ENCODE measurements around the gene TGFBRAP1.

The TGFBRAP1 gene

DNA sequence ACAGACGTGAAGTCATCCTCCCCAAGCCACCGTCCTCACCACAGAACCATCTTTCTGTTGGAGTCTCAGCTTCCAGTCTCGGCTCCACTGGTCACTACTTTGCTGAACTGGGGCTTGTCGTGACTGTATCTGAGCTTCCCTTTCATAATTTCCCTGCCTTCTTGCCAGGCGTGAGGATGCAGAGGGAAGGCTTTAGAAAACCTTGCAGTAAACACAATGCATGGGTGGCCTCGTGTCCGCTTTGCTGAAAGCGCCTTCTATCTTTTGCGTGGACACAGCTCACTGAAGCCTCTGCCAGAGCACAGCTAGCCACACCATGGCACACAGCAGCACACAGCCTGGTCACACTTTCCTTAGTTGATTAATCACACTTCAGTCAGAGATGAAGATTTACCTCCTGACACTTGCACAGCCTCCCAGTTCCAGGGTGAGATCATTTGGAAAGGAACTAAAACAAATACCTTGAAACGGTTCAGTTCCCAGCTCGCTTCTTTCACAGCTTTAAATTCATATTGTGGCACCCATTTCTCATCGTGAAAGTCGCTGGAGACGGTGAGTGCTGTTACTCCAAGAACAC is 90.8 kb downstream of the TGFBRAP1 start:
- no peak for DNase-seq (ENCODE audit: low read depth)
- TF ChIP-seq, protein P1, sequence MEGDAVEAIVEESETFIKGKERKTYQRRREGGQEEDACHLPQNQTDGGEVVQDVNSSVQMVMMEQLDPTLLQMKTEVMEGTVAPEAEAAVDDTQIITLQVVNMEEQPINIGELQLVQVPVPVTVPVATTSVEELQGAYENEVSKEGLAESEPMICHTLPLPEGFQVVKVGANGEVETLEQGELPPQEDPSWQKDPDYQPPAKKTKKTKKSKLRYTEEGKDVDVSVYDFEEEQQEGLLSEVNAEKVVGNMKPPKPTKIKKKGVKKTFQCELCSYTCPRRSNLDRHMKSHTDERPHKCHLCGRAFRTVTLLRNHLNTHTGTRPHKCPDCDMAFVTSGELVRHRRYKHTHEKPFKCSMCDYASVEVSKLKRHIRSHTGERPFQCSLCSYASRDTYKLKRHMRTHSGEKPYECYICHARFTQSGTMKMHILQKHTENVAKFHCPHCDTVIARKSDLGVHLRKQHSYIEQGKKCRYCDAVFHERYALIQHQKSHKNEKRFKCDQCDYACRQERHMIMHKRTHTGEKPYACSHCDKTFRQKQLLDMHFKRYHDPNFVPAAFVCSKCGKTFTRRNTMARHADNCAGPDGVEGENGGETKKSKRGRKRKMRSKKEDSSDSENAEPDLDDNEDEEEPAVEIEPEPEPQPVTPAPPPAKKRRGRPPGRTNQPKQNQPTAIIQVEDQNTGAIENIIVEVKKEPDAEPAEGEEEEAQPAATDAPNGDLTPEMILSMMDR (conservative IDR thresholded peaks at IDR 0.05; ENCODE audit: low read length): no peak
- H3K4me3 ChIP-seq (ENCODE audit: low read length): no peak overlapping the region

DNA sequence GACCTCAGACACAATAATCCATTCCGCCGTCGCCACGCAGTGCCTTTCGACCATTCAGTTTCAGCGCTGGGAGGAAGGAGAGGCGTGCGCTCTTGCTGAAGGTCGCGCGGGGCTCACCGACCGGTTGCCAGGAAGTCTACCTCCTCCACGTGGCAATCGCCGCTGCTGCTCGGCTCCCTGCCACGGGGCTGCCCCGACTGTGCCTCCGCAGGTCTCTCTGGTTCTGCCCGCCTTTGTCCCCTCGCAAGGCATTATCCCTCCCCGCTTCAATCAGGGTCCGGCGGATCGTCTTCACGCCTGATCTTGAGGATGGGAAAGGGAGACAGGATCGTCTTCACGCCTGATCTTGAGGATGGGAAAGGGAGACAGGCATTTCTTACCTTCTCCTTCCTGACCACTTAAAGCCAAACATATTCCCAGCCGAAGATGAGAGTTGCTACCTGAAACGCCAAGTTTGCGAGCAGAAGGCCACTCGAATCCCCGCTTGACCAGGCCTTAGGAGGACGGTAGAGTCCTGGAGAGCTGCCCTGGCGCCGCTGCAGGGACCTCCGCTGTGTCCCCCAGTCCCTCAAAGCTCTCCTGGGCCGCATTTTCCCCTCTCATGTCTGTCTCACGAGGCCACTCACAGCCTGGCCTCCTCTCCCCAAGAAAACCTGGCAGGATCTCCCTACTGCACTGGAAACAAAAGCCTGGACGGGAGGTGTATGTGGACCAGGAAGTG is 92.3 kb downstream of the TGFBRAP1 start:
- no peak for DNase-seq (ENCODE audit: low read depth)
- TF ChIP-seq, protein P1 (conservative IDR thresholded peaks at IDR 0.05; ENCODE audit: low read length): no peak
- no peak overlapping the region for H3K4me3 ChIP-seq (ENCODE audit: low read length)

DNA sequence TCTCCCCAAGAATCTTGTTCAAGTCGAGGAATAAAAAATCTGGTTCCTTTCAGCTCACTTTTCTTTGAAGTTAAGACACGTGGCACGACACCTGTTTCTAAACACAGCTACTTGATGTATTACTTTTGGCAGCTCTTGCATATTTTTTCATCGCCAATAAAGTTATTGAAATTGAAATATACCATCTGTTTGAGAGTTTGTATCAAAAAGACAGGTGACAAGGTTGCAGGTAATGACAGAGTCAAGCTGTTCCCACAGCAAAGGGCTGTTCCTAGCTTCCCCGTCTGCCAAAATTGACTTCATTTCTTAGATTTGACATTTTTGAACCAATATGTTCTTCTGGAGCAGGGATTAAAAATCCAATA is 93.5 kb downstream of the TGFBRAP1 start:
- no peak for DNase-seq (ENCODE audit: low read depth)
- TF ChIP-seq, protein P1 (conservative IDR thresholded peaks at IDR 0.05; ENCODE audit: low read length): no peak
- H3K4me3 ChIP-seq (ENCODE audit: low read length): no peak overlapping the region

DNA sequence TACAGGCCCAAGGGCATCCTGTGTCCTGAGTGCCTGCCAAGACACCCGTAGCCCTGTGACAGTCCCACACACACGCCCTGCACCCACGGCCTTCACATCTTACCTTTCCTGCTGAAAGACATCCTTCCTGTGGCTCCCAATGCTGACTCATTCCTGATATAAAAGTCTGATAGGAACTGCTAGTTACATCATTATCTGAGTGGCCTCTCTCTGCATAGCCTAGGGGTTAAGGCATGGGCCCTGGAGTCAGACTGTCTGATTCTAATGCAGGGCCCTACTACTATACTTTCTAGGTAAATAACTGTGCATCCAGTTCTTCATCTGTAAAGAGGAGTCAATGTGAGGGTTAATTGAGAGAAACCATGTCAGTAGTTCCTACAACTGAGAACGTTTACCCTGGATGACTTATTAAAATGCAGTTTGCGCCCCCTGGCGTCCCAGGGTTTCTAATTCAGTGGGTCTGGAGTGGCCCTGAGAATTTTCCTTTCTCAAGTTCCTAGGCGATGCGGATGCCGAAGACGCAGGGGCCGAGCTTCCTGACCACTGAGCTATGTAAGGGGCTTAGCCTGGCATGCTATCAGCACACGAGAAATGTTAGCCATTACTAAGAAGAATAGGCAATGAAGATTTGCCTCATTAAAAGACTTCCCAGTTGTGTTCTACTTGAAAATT is 94.0 kb downstream of the TGFBRAP1 start:
- peak; percentile 75 for DNase-seq (ENCODE audit: low read depth)
- no peak overlapping the region for H3K4me3 ChIP-seq (ENCODE audit: low read length)
- TF ChIP-seq, protein P1 (conservative IDR thresholded peaks at IDR 0.05; ENCODE audit: low read length): peak; percentile 76

DNA sequence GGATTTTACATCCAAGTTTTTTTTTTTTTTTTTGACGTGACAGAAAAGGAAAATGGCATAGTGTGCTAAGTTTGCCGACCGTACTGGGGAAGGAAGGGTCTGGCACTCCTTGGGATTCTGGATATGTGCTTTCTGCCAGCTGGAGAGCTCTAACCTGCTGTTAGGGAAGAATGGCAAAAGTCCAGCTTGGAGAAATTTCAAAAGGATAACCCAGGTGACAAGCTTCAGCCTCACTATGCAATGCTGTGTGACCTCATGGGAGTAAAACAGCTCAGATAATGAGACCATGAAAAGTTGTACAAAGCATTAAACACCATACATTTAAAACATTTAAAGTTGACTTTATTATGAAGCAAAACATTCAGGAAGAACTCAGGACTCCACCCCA is 98.3 kb downstream of the TGFBRAP1 start:
- TF ChIP-seq, protein P1 (conservative IDR thresholded peaks at IDR 0.05; ENCODE audit: low read length): no peak
- DNase-seq (ENCODE audit: low read depth): no peak
- no peak overlapping the region for H3K4me3 ChIP-seq (ENCODE audit: low read length)

DNA sequence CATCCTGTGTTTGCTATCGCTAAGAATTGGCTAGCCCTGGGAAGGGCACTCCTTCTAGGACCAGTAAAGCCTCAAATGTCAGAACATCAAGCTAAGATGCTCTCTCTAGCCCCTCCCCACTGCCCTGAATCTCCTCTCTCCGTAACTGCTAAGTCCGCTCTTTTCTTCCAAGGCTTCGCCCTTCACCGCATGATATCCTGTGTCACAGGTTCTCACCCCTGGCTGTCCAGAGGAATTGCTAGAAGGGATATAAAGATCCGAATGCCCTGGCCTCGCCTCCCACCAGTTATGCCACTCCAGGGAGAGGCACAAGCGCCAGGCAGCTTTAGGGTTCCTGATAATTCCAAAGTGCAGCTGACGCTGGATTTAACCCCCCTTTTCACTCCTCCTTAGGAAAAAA is 105.1 kb downstream of the TGFBRAP1 start:
- H3K4me3 ChIP-seq (ENCODE audit: low read length): no peak overlapping the region
- TF ChIP-seq, protein P1 (conservative IDR thresholded peaks at IDR 0.05; ENCODE audit: low read length): no peak
- no peak for DNase-seq (ENCODE audit: low read depth)

DNA sequence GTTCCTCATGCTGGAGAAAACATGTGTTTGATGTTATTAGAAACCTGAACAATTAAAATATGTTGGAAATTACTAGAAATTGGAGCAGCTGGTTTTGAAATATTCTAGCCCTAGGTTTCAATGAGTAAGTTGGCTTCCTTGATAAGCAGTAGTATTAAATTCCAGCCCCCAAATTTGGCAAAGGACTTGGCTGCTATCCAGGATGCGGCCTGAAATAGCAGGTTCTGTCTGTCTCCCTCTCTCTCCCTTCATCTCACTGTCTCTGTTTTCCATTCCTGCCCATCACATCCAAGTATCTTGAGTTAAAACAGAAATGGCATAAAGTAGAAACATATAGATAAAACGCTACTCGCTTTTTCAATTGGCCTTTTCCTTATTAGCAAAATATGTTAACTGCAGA is 108.9 kb downstream of the TGFBRAP1 start:
- TF ChIP-seq, protein P1 (conservative IDR thresholded peaks at IDR 0.05; ENCODE audit: low read length): no peak
- no peak for DNase-seq (ENCODE audit: low read depth)
- H3K4me3 ChIP-seq (ENCODE audit: low read length): no peak overlapping the region
